RWPE1 (cell line): ENCODE results near the gene YBX1.

Experiments
- CTCF ChIA-PET: fragments of 350-600 bp; sonication (Branson Sonifier 250); formaldehyde crosslinking; extraction: SDS; loops from one replicate; lab custom pipeline; 2021; lab: Yijun Ruan, JAX
- POLR2A ChIA-PET: fragments of 400-600 bp; formaldehyde crosslinking; extraction: SDS; loops from one replicate; lab custom pipeline; 2020; ENCODE audit warnings: antibody characterized with exemption; ENCODE audit not compliant: low non-redundant PET; lab: Yijun Ruan, JAX
- DNase-seq: peaks from one replicate; pipeline ENCODE4 v3.0.0; 2012; ENCODE audit warnings: low spot score
- H3K27ac ChIP-seq: fragments of 450-650 bp; 2 replicates; pipeline ENCODE4 v1.5.1; 2017
- TF ChIP-seq, protein P1 (sequence below): fragments of 450-650 bp; conservative IDR thresholded peaks from 2 replicates; pipeline ENCODE4 v1.5.1; 2017; ENCODE audit warnings: low read depth, mild to moderate bottlenecking

Gene YBX1

DNA sequence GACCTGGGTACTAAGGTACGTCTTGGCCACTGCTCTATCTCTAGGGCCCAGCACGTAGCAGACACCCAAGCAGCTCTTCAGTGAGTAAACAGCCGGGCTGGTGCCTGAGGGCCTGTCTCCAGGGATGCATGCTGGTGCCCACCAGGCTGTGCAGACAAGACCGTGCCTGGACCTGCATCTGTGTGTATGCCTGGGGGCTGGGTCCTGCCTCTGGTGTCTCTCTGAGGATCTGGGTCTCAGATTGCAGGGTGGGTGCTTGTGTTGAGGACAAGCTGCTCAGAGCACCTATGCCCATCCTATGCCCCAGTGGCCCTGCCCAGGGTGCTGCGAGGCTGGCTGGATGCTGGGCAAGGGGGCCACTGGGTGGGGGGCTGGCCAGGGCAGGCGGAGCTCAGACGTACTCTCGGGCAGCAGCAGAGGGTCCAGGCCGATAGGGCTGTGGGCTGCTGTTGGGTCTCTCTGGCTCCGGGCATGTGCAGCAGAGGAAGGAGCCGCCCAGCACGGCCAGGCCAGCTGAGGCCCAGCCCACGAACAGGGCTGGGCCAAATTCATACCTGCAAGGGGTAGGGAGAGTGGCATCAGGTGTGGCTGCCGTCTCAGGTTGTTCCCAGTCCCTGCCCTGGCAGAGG is 53.4 kb downstream of the YBX1 start:
- peak overlapping the region; percentile 47; the same call in 1 of the 2 replicates for H3K27ac ChIP-seq
- CTCF ChIA-PET: interaction anchor here (0.6 to 0.7 kb wide), 4 partner anchors 12 to 239 kb away, joined by 3 to 4 read pairs (median 3); no protein-coding TSS in a partner anchor

DNA sequence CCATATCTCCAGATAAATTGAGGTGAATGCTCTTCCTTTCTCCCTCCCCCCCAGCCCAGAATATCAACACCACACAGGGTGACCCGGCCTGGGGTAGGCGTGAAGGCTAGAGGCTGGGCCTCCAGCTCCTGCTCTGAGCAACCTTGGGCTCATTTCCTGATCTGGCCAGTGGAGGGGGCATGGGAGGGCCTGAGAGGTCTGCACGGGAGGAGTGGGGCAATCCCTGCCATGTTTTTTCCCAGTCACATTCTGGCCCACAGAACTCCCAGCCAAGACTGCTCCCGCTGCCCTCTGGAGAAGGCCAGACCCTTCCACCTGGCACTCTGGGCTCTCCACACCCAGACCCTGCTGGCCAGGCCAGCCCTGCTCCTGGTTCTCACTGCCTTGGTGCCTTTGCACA is 53.9 kb downstream of the YBX1 start:
- ChIA-PET POLR2A (no interaction called here), CTCF (interaction anchor here (0.7 to 0.8 kb wide), 3 partner anchors 12 to 209 kb away, joined by 3 to 5 read pairs (median 3); no protein-coding TSS in a partner anchor)
- H3K27ac ChIP-seq: peak overlapping the region; percentile 47
- peak; percentile 46 for DNase-seq
- TF ChIP-seq, protein P1, sequence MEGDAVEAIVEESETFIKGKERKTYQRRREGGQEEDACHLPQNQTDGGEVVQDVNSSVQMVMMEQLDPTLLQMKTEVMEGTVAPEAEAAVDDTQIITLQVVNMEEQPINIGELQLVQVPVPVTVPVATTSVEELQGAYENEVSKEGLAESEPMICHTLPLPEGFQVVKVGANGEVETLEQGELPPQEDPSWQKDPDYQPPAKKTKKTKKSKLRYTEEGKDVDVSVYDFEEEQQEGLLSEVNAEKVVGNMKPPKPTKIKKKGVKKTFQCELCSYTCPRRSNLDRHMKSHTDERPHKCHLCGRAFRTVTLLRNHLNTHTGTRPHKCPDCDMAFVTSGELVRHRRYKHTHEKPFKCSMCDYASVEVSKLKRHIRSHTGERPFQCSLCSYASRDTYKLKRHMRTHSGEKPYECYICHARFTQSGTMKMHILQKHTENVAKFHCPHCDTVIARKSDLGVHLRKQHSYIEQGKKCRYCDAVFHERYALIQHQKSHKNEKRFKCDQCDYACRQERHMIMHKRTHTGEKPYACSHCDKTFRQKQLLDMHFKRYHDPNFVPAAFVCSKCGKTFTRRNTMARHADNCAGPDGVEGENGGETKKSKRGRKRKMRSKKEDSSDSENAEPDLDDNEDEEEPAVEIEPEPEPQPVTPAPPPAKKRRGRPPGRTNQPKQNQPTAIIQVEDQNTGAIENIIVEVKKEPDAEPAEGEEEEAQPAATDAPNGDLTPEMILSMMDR: peak; percentile 22; the same call in 1 of the 2 replicates

More for the DNA sequence above, 53.4 kb downstream of the YBX1 start:
- TF ChIP-seq, protein P1: no peak
- POLR2A ChIA-PET: interaction anchor here (0.5 to 0.6 kb wide), 2 partner anchors 278 to 589 kb away, joined by 3 to 7 read pairs; no protein-coding TSS in a partner anchor
- no peak for DNase-seq

DNA sequence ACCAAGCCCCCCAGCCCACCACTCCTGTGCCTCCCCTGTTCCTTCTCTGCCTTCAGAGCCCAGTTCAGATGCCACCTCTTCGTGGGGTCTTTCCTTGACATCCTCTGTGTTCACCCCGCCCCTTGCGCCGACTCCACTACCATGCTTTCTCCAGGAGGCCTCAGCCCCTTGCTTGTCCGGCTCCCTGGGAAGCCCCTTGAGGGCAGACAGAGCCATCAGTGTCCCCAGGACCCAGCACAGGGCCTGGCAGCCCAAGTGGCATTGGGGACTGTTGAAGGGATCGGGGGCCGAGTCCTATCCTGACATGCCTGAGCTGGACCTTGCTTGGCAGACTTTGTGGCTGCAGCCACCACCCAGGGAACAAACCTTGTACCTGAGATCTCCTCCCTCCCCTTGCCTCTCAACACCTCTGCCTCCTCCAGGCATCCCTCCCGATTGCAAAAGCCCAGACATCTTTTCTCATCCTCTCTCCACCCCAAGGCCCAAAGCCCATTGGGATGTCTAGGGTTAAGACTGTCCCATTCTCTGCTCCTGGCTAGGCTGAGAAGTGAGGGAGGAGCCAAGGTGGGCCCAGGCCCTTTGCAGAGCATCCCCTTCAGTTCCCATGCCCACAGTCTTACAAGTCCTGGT is 54.5 kb downstream of the YBX1 start:
- peak overlapping the region; percentile 47 for H3K27ac ChIP-seq
- TF ChIP-seq, protein P1: no peak
- DNase-seq: no peak
- POLR2A ChIA-PET: no interaction called here
- CTCF ChIA-PET: interaction anchor here (0.7 to 0.8 kb wide), 2 partner anchors 20 to 207 kb away, joined by 3 to 5 read pairs; no protein-coding TSS in a partner anchor

DNA sequence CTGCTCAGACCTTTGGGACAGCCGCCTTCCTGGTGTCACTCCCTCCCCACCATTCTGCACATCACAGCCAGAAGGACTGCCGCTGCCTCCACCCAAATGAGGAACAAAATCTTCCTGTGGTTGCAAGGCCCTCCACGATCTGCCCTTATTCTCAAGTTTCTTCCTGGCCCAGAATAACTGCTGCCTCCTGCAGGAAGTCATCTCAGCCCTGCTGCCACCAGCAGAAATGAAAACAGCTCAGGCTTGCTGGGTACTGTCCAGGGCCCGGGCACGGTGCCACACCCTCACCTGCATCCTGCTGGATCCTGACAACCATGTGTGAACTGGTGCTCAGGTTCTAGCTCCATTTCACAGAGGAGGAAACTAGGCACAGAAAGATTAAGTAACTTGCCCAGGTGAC is 55.0 kb downstream of the YBX1 start:
- CTCF ChIA-PET: interaction anchor here (0.6 to 0.8 kb wide), 3 partner anchors 19 to 206 kb away, joined by 3 to 5 read pairs (median 3); no protein-coding TSS in a partner anchor
- no peak for DNase-seq
- TF ChIP-seq, protein P1: no peak
- H3K27ac ChIP-seq: peak overlapping the region; percentile 47
- POLR2A ChIA-PET: no interaction called here

DNA sequence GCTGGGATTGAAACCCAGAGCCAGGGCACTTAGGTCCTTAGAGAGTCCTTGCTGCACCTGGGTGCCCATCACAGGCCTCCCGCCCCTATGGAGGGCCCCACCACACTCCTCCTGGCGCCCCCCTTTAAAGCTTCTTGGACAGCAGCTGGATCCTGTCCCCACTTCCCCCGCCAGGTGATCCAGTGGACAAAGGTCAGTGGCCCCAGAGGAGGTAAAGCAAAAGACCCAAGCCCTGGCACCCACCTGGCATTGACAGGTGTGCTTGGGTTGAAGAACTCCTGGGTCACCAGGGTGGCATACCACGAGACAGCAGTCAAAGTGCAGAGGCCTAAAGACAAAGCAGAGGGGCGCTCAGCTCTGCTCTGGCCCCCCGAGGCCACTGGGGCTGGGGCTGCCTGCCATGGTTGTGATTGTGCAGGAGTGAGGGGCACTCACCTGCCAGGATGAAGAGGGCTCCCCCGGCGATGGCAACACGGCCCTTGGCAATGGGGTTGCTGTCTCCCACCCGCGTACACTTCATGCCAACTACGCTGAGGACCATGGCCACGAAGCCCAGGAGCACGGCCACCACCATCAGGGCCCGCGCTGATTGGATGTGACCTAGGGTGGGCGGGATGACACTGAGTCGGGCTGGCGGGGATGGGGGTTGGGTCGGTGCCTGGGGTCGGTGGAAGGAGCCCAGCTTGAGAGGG is 55.9 kb downstream of the YBX1 start:
- H3K27ac ChIP-seq: peak overlapping the region; percentile 47; the same call in 1 of the 2 replicates
- no peak for DNase-seq
- POLR2A ChIA-PET: no interaction called here
- TF ChIP-seq, protein P1: no peak
- CTCF ChIA-PET: interaction anchor here (0.5 to 0.9 kb wide), 3 partner anchors 14 to 224 kb away, joined by 3 to 5 read pairs (median 3); no protein-coding TSS in a partner anchor

DNA sequence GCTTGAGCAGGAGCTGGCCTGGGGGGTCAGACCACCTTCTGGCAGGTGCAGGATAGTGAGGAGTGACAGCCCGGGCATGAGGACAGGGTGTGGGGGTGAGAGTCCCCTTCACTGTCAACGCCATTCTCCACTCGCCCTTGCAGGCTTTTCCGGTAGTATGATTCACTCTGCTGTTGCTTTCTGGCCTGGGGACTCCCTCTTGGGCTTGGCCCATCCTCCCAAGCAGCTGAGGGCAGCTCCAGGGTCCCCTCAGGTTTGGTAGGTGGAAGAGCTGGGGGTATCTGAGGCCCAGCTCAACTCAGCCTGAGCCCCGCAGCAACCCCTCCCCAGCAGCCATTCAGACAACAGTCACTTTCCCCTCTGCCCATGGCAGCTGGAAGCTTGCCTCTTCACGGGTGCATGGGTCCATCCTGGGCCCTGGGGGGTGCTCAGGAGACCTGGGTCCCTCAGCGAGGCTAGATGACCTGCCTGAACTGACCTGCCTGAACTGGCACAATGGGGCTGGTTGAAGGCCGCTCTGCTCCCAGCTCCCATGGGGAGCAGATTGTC is 56.5 kb downstream of the YBX1 start:
- ChIA-PET CTCF (interaction anchor here (0.9 kb wide), 1 partner anchor 14 kb away, joined by 3 read pairs; no protein-coding TSS in a partner anchor), POLR2A (no interaction called here)
- TF ChIP-seq, protein P1: no peak
- DNase-seq: no peak
- no peak overlapping the region for H3K27ac ChIP-seq
